Esophagus mucosa (tissue), 1 donor: Measurements from ENCODE around the gene FLCN. TPM values are rescaled to one million over a fixed set of nuclear protein-coding genes. Genes with fewer than 3 reads are reported as not detected.
"Not testable (repeated sequence)": the region's sequence is repeated elsewhere in the genome, so short reads cannot be mapped to it uniquely, and the experiment has no call there.

Source experiments
- ATAC-seq: fragments of 200-7000 bp; cut with Tn5 transposase; one replicate; pipeline ENCODE4 v1.9.1; 2020
- total RNA-seq: library from RNA; stranded (reverse); gene quantifications from one replicate; pipeline ENCODE4 v1.2.4, GENCODE V29; 2023
- donor health status: DM: yes; HTN: yes; CAD: no.

FLCN gene
- total RNA-seq, 1 donor from 2014 or later, result 16.5 TPM

GRCh38 chr17:17206913-17207335, 30.0 kb downstream of the FLCN start:
- ATAC-seq, result no peak

- peak; percentile 84 for ATAC-seq
Observed at GRCh38 chr17:17206124-17206912, 30.6 kb downstream of the FLCN start, which contains the start of gene PLD6. Gene PLD6 (minus strand): TSS chr17:17206333. CDS start chr17:17206286, 47 bp downstream.

- peak; percentile 49 for ATAC-seq
Observed at GRCh38 chr17:17205368-17206123, 31.4 kb downstream of the FLCN start.

- ATAC-seq, result no peak
Observed at GRCh38 chr17:17204635-17205231, 32.2 kb downstream of the FLCN start.

GRCh38 chr17:17204041-17204591, 32.9 kb downstream of the FLCN start:
- no peak for ATAC-seq

GRCh38 chr17:17203173-17203730, 33.7 kb downstream of the FLCN start:
- ATAC-seq, result no peak

- ATAC-seq, result no peak
Observed at GRCh38 chr17:17201907-17202306, 35.1 kb downstream of the FLCN start.

- ATAC-seq, result no peak
Observed at GRCh38 chr17:17201271-17201670, 35.7 kb downstream of the FLCN start.

- no peak for ATAC-seq
Observed at GRCh38 chr17:17200831-17201230, 36.1 kb downstream of the FLCN start.

- no peak for ATAC-seq
Observed at GRCh38 chr17:17200311-17200710, 36.7 kb downstream of the FLCN start.

GRCh38 chr17:17198281-17198680, 38.7 kb downstream of the FLCN start:
- ATAC-seq, result no peak

GRCh38 chr17:17196776-17197175, 40.2 kb downstream of the FLCN start:
- no peak for ATAC-seq

- ATAC-seq, result not testable (repeated sequence)
Observed at GRCh38 chr17:17195466-17195865, 41.5 kb downstream of the FLCN start.

GRCh38 chr17:17191961-17192381, 45.0 kb downstream of the FLCN start:
- ATAC-seq, result no peak

GRCh38 chr17:17191346-17191792, 45.6 kb downstream of the FLCN start:
- peak; percentile 48 for ATAC-seq

GRCh38 chr17:17190188-17190587, 46.8 kb downstream of the FLCN start:
- no peak for ATAC-seq

- no peak for ATAC-seq
Observed at GRCh38 chr17:17189559-17189958, 47.4 kb downstream of the FLCN start.

GRCh38 chr17:17188586-17188985, 48.4 kb downstream of the FLCN start:
- no peak for ATAC-seq

- ATAC-seq, result no peak
Observed at GRCh38 chr17:17186551-17187505, 50.1 kb downstream of the FLCN start.

GRCh38 chr17:17186051-17186450, 50.9 kb downstream of the FLCN start:
- peak; percentile 78 for ATAC-seq
